Activated CD4-positive, alpha-beta T cell treated with anti-CD3 and anti-CD28 coated beads, Interleukin-2, amount 50 U/mL, for 16 hours (primary cell): ENCODE results near the gene SLC11A1.

Experiments
- DNase-seq: peaks from one replicate; pipeline ENCODE4 v3.0.0-alpha.2; 2020

Gene SLC11A1

DNA sequence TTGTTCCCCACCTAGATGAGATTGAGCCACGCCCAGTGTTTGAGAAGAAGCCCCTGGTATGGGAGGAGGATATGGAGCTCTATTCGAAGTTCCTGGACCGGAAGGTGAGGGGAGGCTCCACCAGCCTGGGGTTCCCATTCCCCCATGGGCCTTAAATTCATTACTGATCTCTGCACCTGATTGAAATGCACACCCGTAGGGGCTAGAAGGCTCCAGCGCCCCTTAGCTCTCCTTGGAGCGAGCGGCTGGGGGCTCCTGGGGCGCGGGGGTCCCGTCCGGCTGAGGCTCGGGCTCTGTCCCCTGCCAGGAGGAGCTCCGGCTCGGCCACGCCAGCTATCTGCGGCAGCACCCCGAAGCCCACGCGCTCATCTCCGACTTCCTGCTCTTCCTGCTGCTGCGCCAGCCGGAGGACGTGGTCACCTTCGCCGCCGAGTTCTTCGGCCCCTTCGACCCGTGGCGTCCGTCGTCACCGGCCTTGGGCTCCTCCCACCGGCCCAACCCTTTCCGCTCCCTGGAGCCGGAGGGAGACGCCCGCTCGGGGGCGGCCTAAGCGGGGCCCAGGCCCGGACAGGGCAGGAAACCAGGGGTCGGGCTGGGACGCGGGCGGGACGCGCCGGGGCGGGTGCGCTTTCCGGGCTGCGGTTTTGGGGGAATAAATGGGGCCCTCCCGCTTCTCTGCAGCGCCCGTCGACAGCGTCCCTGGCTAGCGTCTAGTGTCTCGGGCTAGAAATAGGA is 14.5 kb upstream of the SLC11A1 start:
- DNase-seq: peak; percentile 75

DNA sequence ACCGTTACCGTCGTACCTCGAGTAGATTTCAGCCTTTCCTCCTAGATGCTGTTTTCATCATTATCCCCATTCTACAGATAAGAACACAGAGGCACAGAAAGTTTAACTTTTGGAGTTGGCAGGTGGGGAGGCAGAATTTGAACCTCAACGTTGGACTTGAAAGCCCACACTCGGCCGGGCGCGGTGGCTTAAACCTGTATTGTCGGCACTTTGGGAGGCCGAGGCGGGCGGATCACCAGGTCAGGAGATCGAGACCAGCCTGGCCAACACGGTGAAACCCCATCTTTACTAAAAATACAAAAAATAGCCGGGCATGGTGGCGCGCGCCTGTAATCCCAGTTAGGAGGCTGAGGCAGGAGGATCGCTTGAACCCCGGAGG is 13.9 kb upstream of the SLC11A1 start:
- DNase-seq: no peak

DNA sequence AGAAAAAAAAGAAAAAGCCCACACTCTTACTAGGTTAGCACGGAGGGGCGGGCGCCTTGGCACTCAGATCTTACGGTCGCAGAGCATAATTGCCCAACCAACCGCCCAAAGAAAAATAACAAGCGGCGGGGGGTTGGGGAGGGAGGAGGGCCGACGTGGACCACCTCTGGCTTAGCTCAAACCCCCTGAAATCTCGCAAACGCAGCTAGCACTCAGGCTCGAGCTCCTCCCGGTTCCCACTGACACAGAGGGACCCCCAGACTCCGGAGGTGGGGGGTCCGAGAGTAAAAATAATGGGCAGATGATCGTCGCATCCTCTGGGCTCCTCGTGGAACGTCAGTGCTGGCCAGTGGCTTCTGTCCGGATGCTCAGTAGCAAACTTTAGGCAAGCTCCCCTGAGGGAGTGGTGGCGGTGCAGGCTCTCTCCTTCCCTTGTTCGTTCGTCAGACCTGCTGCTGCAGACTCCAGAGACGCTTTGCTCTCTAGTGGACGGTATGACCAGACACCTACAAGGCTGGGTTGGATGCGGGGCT is 13.4 kb upstream of the SLC11A1 start:
- DNase-seq: no peak

DNA sequence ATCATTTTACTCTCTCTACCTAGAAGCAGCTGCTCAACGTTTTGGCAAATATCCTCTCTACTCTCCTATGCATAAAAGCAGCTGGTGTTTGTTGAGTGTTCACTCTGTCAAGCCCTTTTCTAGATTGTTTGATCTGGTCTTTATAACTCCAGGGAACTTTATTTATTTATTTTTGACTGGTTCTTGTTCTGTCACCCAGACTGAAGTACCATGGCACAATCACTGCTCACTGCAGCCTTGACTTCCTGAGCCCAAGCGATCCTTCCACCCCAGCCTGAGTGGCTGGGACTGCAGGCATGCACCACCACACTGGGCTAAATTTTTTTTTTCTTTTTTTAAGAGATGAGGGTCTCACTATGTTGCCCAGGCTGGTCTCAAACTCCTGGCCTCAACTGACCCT is 12.7 kb upstream of the SLC11A1 start:
- DNase-seq: no peak

DNA sequence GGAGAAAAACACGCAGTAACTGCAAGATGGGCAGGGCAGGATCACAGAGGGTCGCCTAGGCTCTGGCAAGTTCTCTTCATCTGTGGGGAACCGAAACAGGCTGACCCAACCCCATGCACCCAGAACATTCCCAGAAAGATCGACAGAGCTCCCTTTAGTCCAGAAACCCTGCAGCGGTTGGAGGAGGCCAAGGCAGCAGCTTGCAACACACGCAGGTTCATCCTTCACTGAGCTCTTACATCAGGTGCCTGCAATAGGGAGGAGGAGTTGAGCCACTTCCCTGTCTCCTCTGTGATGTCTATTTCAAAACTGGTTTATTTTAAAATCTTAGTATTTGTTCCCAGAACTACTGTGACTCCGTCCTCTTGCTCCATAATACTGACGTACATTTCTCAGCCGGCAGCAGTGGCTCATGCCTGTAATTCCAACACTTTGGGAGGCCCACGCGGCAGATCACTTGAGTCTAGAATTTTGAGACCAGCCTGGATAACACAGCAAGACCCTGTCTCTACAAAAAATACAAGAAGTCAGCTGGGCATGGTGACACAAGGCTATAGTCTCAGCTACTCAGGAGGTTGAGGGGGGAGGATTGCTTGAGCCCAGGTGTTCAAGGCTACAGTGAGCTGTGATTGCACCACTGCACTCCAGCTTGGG is 11.5 kb upstream of the SLC11A1 start:
- DNase-seq: no peak

DNA sequence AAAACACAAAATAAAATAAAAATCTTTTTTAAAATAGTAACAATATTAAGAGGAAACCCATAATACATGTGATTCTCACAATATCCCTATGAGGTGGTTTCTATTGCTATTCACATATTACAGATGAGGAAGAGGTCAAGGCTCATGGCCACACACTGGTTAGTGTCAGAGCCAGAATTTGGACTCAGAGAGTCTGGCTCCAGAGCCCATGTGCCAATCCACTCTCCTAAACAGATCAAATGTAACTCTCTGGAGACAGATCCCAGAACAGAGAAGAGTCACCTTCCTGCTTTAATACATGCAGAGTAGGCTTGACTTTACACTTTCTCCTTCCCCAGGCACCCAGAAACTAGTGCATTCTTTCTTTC is 10.1 kb upstream of the SLC11A1 start:
- no peak for DNase-seq

DNA sequence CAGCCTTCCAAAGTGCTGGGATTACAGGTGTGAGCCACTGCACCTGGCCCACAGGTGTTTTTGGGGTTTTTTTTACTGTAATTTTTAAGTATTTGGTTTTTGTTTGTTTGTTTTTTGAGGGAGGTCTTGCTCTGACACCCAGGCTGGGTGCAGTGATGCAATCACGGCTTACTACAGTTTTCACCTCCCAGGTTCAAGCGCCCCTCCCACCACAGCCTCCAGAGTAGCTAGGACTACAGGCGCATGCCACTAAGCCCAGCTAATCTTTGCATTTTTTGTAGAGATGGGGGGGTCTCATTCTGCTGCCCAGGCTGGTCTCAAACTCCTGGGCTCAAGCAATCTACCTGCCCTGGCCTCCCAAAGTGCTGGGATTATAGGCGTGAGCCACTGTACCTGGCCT is 7.3 kb upstream of the SLC11A1 start:
- DNase-seq: no peak

DNA sequence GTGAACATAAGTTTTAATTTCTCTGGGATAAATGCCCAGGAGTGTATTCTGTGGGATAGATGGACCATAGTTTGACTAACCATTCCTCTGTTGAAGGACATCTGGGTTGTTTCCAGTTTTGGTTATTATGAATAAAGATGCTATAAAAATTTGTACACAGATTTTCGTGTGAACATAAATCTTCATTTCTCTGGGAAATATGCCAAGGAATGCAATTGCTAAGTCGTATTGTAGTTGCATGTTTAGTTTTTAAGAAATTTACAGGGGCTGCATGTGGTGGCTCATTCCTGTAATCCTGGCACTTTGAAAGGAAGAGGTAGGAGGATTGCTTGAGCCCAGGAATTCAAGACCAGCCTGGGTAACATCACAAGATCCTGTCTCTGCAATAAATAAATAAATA is 6.9 kb upstream of the SLC11A1 start:
- DNase-seq: no peak

DNA sequence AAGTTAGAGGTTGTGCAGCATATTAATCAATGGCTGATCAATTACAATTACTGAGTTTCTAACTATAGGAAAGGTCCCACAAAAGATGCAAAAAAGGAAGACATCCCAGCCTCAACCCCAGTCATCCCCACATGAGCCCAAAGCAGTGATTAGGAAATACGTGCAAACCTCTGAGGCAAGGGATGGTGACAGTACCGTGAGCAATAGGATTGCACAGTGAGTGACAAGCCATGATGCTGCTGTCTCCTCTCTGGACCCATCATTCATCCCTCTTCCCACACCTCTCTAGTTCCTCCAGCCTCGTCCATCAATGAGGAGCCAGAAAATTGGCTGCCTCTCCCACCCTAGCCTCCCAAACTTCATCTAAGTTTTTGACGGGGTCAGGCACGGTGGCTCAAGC is 4.0 kb upstream of the SLC11A1 start:
- DNase-seq: no peak

DNA sequence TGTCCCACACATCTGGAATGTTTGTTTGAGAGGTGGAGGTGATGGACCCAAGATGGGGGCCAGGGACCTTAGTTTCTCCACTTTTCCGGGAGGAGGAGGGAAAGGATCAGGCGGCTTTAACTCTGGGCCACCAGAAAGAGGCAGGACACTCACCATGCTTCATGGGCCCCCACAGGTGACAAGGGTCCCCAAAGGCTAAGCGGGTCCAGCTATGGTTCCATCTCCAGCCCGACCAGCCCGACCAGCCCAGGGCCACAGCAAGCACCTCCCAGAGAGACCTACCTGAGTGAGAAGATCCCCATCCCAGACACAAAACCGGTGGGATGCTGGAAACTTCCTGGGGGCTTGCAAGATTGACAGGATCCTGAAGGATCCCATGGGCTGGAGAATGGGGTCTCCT is 712 bp downstream of the SLC11A1 start:
- DNase-seq: no peak

DNA sequence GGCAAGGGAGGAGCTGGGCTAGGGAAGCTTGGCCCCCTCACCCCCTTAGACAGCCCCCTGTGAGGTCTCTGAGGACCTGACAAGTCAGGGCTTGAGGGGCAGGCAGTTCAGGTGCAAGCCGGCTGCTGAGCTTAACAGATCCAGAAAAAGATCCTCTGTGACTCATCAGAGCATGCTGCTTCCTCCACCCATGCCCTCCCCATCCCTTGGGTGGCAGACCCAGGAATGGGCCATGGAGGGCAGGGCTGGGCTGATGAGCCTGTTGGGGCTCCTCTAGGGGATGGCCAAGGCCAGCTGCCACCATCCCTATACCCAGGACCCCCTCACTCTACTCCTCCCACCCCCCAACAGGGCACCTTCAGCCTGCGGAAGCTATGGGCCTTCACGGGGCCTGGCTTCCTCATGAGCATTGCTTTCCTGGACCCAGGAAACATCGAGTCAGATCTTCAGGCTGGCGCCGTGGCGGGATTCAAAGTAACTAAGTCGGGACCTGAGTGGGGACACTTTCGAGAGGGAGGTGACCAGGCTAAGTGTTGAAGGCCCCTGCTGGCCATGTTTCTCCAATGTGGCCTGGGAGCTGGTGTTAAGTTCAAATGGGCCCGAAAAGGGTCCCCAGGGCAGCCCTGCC is 1.9 kb downstream of the SLC11A1 start:
- no peak for DNase-seq

DNA sequence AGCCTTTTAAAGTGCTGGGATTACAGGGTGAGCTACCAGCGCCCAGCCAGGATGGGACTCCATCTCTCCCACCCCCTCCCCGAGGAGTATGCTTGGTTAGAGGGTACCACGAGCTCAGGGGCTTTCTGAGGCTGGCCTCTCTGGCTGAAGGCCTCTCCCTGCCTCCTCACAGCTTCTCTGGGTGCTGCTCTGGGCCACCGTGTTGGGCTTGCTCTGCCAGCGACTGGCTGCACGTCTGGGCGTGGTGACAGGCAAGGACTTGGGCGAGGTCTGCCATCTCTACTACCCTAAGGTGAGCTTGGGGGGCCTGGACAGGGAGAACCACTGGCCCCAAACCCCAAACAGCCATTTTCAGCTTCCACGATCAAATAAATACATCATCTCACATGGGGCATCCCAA is 2.9 kb downstream of the SLC11A1 start:
- DNase-seq: no peak

DNA sequence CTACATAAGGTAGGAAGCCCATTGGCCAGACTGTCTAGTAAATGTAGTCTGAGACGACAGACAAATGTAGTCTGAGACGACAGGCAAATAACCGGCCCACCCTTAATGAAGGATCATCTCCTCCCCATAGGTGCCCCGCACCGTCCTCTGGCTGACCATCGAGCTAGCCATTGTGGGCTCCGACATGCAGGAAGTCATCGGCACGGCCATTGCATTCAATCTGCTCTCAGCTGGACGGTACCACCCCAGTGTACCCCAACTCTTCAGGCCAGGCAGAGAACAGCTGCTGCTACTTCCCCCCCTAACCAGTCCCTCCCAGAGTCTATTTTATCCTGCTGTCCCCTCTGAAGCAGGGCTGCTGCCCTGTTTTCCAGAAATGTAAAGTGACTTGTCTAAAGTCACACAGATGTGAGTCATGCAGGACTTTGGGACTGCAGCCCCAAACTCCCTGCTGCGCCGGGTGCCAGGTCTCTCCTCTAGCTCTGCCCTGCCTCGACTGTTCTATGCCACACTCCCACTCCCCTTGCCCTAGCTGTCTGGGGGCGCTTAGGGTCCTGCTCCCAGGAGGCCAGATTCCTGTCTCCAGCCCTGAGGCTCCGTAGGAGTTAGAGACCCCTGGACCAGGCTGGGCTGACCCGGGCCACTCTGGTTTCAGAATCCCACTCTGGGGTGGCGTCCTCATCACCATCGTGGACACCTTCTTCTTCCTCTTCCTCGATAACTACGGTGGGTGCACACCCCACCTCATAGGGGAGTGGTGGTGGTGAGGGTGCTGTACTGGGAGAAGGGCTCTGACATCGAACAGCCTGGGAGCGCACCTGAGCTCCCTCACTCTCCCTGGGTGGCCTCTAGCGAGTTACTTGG is 4.7 kb downstream of the SLC11A1 start:
- DNase-seq: no peak

DNA sequence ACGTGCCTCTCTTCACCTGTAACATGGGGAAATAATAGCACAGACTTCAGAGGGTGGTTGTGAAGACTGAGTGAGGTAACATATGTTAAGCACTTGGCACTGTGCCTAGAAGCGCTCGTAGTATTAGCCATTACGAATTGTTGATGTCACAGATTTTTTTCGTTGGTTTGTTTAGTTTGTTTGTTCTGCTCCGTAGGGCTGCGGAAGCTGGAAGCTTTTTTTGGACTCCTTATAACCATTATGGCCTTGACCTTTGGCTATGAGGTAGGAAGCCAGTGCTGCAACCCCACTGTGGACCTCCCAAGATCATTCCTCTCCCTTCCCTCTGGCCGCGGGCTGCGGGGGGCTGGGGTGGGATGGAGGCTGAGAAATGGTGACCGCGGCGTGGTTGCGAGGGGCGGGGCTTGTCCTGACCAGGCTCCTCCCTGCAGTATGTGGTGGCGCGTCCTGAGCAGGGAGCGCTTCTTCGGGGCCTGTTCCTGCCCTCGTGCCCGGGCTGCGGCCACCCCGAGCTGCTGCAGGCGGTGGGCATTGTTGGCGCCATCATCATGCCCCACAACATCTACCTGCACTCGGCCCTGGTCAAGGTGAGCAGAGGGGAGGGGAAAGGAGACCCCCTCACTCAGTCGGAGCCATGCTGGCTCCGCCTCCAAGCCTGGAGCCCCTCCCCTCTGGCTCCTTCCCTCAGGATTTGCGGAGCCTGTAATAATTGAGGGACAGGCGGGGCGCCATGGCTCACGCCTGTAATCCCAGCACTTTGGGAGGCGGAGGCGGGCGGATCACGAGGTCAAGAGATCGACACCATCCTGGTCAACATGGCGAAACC is 5.5 kb downstream of the SLC11A1 start:
- no peak for DNase-seq

DNA sequence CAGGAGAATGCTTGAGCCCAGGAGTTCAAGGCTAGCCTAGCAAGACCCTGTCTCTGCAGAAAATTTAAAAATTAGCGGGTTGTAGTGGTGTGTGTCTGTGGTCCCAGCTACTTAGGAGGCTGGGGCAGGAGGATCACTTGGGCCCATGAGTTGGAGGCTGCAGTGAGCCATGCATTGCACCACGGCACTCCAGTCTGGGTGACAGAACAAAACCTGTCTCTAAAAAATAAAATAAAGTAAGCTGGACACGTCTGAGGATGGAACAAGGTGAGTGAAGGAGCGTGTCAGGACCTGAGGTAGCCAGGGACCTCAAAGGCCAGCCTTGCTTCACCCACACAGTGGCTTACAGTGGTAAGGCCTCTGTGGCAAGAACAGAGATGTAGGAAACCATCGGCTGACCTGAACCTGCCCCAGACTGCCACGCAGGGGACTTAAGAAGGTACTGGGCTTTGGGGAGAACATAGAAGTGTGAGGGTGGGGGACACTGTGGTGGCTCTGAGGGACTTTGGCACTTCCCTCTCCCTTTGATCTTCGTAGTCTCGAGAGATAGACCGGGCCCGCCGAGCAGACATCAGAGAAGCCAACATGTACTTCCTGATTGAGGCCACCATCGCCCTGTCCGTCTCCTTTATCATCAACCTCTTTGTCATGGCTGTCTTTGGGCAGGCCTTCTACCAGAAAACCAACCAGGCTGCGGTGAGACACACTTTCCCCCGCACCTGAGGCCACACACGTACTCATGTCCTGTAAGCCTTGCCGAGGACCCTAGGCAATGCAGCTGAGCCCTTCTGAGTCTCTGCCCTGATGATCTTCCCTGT is 7.5 kb downstream of the SLC11A1 start:
- no peak for DNase-seq

DNA sequence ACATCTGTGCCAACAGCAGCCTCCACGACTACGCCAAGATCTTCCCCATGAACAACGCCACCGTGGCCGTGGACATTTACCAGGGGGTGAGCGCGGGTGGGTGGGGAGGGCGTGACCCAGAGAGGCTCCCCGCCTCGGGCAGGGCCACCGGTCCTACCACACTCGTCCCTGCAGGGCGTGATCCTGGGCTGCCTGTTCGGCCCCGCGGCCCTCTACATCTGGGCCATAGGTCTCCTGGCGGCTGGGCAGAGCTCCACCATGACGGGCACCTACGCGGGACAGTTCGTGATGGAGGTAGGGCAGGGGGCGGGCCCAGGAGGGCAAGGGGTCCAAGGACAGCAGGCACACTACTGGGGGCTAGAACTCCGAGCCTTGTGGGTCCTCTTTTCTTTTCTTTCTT is 9.1 kb downstream of the SLC11A1 start:
- DNase-seq: no peak

DNA sequence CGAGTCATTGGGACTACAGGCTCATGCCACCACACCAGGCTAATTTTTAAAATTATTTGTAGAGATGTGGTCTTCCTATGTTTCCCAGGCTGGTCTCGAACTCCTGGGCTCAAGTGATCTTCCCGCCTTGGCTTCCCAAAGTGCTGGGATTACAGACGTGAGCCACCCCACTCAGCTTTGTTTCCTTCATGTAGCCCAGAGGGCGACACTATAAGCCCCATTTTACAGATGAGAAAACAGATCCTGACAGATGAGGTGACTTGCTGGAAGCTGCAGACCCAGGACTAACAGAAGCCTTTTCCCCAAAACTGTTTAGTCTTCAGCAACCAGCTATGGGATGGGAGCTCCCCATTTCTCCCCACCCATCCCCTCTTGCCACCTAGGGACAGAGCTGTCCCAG is 10.4 kb downstream of the SLC11A1 start:
- DNase-seq: no peak

DNA sequence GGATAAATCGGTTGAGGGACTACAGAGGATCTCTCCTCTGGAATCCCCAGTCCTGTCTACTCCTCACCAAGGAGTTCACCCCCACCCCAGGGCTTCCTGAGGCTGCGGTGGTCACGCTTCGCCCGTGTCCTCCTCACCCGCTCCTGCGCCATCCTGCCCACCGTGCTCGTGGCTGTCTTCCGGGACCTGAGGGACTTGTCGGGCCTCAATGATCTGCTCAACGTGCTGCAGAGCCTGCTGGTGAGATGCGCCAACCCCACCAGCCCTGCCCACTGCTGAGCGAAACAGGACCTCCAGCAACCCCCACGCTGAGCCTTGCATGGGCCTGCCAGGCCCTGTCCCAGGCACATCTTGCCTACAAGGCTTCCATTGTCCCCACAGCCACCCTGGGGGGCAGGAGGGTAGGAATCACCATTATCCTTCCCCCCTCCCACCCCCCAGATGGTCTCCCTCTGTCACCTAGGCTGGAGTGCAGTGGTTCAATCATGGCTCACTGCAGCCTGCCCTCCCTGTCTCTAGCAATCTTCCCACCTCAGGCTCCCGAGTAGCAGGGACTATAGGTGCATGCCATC is 10.9 kb downstream of the SLC11A1 start:
- DNase-seq: no peak

DNA sequence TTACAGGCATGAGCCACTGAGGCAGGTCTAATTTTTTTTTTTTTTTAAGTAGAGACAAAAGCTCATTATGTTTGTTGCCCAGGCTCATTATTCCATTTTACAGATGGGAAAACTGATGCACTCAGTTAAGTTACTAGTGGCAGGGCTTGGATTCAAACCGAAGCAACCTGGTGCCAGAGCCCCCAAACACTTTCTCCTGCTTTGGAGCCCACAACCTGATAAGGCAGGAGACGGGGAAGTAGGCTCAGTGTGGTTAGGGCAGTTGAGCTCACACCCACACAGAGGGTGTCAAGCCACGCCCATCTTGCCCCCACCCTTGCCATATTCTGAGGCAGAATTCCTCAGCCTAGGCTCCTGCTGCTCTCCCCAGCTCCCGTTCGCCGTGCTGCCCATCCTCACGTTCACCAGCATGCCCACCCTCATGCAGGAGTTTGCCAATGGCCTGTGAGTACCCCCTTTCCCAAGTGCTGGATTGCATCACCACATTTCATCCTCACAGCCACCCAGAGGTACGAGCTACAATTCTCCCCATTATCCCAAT is 11.7 kb downstream of the SLC11A1 start:
- no peak for DNase-seq

DNA sequence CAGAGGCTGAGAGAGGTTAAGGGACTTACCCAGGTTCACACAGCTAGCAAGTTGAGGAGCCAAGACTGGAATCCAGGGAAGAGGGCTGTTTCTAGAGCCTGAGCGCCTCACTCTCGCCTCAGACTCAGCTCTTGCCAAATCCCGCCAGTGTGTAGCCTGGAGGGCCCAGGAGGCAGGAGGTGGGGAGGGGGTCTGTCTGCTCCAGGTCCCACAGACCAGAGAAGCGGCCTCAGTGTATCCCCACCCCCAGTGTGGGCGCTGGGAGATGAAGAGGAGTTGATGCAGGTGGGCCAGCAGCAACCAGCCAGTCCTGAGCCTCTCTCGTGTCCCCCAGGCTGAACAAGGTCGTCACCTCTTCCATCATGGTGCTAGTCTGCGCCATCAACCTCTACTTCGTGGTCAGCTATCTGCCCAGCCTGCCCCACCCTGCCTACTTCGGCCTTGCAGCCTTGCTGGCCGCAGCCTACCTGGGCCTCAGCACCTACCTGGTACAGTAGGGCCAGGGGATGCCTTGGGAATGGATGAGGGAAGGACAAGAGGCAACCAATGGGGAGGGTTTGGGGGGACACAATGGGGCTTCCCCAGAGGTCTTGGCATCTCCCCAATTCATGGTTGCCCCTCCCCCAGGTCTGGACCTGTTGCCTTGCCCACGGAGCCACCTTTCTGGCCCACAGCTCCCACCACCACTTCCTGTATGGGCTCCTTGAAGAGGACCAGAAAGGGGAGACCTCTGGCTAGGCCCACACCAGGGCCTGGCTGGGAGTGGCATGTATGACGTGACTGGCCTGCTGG is 12.4 kb downstream of the SLC11A1 start:
- DNase-seq: no peak
